Peyer's patch (tissue), 4 donors: ENCODE results near the gene FBXO24.

Experiments used
- CTCF ChIP-seq, 6 experiments: fragments of 450-650 bp in 4 of 6; fragments of 200-600 bp in 2 of 6; sonication (generic) in 1 of 6; IDR thresholded peaks; one replicate each; pipeline ENCODE4 v1.5.1; 2017 to 2019; ENCODE audit warnings: antibody characterized with exemption in 6 of 6, mild to moderate bottlenecking in 3 of 6, moderate library complexity in 1 of 6
- POLR2A ChIP-seq, 2 donors: fragments of 450-650 bp; IDR thresholded peaks; one replicate each; pipeline ENCODE4 v1.5.1; 2017; ENCODE audit warnings: antibody characterized with exemption in 2 of 2, mild to moderate bottlenecking in 2 of 2, moderate library complexity in 2 of 2

GRCh38 chr7:100578246-100579183, 7.6 kb upstream of the FBXO24 start:
- TF ChIP-seq CTCF (IDR thresholded peaks at IDR 0.05) = no peak
- no peak for TF ChIP-seq POLR2A (IDR thresholded peaks at IDR 0.05)
